PFSK-1 (cell line): ENCODE measurements around the gene WDR72.

ENCODE experiments used
- FOXP2 ChIP-seq: optimal IDR thresholded peaks from 2 replicates; pipeline ENCODE3; 2011; ENCODE audit warnings: borderline replicate concordance, control low read depth, inconsistent platforms; ENCODE audit not compliant: insufficient read depth; ENCODE audit errors: extremely low read length, extremely low read depth
- POLR2AphosphoS5 ChIP-seq: IDR thresholded peaks from 2 replicates; pipeline ENCODE4 v1.6.1; 2012; ENCODE audit warnings: low read depth, mild to moderate bottlenecking, control low read depth, low read length, moderate library complexity
- SIN3A ChIP-seq: IDR thresholded peaks from 2 replicates; pipeline ENCODE4 v1.6.1; 2012; ENCODE audit warnings: mild to moderate bottlenecking, low read length, moderate library complexity, borderline replicate concordance; ENCODE audit not compliant: insufficient read depth
- TAF1 ChIP-seq: IDR thresholded peaks from 2 replicates; pipeline ENCODE4 v1.6.1; 2012; ENCODE audit warnings: low read length, control low read depth, borderline replicate concordance; ENCODE audit not compliant: insufficient read depth
- TF ChIP-seq, protein P1 (sequence below), 2 experiments: IDR thresholded peaks; 2 replicates each; pipeline versions ENCODE4 v1.6.1 to v1.8.0; 2011 to 2012; ENCODE audit warnings: low read depth in 2 of 2, low read length in 2 of 2, control low read depth in 1 of 2, inconsistent platforms in 1 of 2, mild to moderate bottlenecking in 1 of 2, moderate library complexity in 1 of 2; ENCODE audit not compliant: insufficient read depth in 1 of 2

WDR72 gene

DNA sequence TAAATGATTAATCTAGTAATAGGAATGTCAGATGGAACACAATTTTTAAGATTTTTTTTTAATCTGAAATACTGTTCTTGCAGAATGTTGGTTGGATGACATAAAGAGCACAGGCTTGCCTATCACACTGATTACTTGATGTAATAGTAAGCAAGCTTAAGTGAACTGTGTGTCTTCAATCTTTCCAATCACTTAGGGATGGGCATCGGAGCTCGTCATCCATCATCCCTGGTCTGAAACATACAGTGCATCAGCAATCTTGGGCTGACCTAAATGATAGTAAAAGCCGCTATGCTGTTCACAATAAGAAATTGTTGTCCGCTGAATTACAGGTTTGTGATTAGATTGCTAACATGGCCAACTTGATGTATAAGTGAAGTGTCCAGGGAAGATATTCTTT lies 195.8 kb downstream of the WDR72 start:
- no peak for TF ChIP-seq POLR2AphosphoS5
- no peak for TF ChIP-seq SIN3A
- TF ChIP-seq FOXP2: no peak
- TF ChIP-seq TAF1: no peak
- TF ChIP-seq, protein P1, sequence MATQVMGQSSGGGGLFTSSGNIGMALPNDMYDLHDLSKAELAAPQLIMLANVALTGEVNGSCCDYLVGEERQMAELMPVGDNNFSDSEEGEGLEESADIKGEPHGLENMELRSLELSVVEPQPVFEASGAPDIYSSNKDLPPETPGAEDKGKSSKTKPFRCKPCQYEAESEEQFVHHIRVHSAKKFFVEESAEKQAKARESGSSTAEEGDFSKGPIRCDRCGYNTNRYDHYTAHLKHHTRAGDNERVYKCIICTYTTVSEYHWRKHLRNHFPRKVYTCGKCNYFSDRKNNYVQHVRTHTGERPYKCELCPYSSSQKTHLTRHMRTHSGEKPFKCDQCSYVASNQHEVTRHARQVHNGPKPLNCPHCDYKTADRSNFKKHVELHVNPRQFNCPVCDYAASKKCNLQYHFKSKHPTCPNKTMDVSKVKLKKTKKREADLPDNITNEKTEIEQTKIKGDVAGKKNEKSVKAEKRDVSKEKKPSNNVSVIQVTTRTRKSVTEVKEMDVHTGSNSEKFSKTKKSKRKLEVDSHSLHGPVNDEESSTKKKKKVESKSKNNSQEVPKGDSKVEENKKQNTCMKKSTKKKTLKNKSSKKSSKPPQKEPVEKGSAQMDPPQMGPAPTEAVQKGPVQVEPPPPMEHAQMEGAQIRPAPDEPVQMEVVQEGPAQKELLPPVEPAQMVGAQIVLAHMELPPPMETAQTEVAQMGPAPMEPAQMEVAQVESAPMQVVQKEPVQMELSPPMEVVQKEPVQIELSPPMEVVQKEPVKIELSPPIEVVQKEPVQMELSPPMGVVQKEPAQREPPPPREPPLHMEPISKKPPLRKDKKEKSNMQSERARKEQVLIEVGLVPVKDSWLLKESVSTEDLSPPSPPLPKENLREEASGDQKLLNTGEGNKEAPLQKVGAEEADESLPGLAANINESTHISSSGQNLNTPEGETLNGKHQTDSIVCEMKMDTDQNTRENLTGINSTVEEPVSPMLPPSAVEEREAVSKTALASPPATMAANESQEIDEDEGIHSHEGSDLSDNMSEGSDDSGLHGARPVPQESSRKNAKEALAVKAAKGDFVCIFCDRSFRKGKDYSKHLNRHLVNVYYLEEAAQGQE (IDR thresholded peaks at IDR 0.05; ENCODE audit: insufficient read depth in 1 of 2, low read depth in 2 of 2, low read length in 2 of 2): no peak

DNA sequence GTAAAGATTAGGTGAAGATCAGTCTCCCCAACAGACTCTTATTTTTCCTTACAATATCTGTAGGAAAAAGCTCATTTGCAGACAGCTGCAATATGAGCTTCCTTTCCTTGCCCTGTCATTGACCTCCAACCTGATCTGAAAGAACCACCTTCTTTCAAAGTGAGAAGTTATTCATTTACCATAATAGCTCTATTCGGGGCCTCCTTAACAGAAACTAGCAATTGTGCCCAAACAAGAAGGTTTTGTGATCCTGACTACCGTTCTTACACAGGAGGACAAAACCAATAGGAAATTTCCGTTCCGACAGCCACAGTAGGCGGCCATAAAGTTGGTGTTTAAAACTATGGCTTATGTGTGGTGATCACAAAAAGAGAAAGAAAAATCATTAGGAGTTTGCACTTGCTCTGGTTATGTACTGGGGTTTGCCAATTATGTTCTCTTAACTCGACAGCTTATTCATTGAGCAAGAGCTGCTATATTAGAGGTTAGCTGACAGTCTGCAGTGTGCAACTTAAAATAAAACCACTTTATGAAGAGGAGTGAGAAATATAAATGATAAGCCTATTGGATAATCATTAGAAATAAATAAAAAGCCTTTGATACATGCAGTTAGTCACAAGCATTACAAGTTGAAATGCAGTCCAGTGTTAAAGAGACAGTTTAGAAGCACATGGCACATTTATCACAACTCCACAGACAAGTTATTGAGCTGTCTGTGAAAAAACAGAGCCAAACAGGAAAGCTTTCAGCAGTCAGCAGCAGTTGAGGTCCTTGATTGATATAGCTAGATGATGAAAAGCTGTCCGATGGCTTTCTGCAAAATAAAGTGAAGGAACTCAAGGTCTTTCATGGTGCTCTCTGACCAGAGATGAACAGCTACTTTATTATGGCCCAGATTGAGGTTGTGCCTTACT lies 199.8 kb downstream of the WDR72 start:
- TF ChIP-seq, protein P1 (IDR thresholded peaks at IDR 0.05; ENCODE audit: insufficient read depth in 1 of 2, low read depth in 2 of 2, low read length in 2 of 2): no peak
- TF ChIP-seq SIN3A: no peak
- TF ChIP-seq FOXP2: no peak
- TF ChIP-seq POLR2AphosphoS5: no peak
- no peak for TF ChIP-seq TAF1

DNA sequence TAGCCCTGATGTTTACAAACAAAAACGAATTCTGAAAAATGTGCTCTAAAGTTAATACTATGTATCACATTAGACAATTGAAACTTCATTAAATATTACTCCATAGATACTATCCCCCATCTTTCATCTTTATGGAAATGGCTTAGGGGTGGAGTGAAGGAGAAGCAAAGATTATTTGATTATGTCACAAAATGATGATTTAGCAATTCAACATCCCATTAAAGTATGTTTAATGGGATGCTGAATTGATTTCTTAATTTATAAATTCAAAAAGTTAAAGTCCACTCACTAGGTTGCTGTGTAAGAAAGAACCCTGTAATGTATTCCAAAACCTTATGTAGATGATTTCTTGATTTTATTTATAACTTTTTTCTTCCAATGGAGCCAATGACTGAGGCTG lies 201.1 kb downstream of the WDR72 start:
- TF ChIP-seq TAF1: no peak
- TF ChIP-seq FOXP2: no peak
- TF ChIP-seq SIN3A: no peak
- TF ChIP-seq, protein P1 (IDR thresholded peaks at IDR 0.05; ENCODE audit: insufficient read depth in 1 of 2, low read depth in 2 of 2, low read length in 2 of 2): no peak
- no peak for TF ChIP-seq POLR2AphosphoS5

DNA sequence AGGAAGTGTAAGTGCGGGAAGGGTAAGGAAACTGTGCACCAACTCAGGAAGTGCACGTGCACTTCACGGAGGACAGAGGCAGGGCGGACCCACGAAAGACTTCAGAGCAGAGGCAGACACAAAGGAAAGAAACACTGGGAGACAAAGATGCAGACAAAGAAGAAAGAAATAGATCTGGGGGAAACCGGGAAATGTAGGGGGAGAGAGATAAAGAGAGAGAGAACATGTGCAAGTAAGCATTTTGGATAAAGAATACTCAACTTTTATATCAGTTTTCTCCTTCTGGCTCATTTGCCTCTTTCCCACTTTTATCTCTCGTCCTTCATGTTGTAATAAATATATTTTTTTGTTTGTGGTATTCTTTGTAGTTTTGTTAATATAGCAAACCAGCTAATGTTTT lies 204.2 kb downstream of the WDR72 start:
- no peak for TF ChIP-seq SIN3A
- no peak for TF ChIP-seq TAF1
- TF ChIP-seq POLR2AphosphoS5: no peak
- TF ChIP-seq, protein P1 (IDR thresholded peaks at IDR 0.05; ENCODE audit: insufficient read depth in 1 of 2, low read depth in 2 of 2, low read length in 2 of 2): no peak
- no peak for TF ChIP-seq FOXP2
